Endothelial cell of umbilical vein (primary cell): ENCODE results near the gene GTF3C5.

Experiments
- EZH2 ChIP-seq: IDR thresholded peaks from 2 replicates; pipeline ENCODE4 v1.6.1; 2012; ENCODE audit warnings: borderline replicate concordance, low read depth, mild to moderate bottlenecking, moderate library complexity, low read length, inconsistent platforms; ENCODE audit not compliant: severe bottlenecking
- POLR2AphosphoS5 ChIP-seq: IDR thresholded peaks from 2 replicates; pipeline ENCODE4 v1.6.1; 2012; ENCODE audit warnings: low read depth, mild to moderate bottlenecking, control low read depth, low read length, moderate library complexity; ENCODE audit not compliant: insufficient read depth
- TF ChIP-seq, protein P1 (sequence below), 2 donors: IDR thresholded peaks; 1 replicate in 1 of 2; 2 replicates in 1 of 2; pipeline ENCODE4 v1.5.1; 2011; ENCODE audit warnings: low read length in 2 of 2, mild to moderate bottlenecking in 2 of 2, moderate library complexity in 2 of 2, control low read depth in 1 of 2, inconsistent platforms in 1 of 2, low read depth in 1 of 2; ENCODE audit not compliant: insufficient read depth in 1 of 2; ENCODE audit errors: extremely low read depth in 1 of 2
- TF ChIP-seq, protein P2 (sequence below): IDR thresholded peaks from 2 replicates; pipeline ENCODE4 v1.6.1; 2011; ENCODE audit not compliant: insufficient read depth, insufficient read length

DNA sequence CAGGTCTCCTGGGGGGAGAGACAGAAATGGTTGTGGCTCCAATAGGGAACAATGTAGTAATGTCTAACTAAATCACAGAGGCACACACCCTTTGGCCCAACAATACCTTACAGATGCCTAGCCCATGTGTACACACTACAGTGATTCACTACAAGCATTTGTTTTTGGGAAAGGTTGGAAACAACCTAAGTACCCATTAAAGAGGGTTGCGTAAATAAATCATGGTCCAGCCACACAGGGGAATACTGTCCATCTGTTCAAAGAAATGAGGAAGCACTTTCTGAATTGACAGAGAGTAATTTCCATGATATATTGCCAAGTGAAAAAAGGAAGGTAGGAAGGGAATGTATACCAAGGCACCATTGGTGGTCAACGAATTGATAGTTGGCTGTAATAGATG, 22.0 kb upstream of the GTF3C5 start:
- TF ChIP-seq, protein P1, sequence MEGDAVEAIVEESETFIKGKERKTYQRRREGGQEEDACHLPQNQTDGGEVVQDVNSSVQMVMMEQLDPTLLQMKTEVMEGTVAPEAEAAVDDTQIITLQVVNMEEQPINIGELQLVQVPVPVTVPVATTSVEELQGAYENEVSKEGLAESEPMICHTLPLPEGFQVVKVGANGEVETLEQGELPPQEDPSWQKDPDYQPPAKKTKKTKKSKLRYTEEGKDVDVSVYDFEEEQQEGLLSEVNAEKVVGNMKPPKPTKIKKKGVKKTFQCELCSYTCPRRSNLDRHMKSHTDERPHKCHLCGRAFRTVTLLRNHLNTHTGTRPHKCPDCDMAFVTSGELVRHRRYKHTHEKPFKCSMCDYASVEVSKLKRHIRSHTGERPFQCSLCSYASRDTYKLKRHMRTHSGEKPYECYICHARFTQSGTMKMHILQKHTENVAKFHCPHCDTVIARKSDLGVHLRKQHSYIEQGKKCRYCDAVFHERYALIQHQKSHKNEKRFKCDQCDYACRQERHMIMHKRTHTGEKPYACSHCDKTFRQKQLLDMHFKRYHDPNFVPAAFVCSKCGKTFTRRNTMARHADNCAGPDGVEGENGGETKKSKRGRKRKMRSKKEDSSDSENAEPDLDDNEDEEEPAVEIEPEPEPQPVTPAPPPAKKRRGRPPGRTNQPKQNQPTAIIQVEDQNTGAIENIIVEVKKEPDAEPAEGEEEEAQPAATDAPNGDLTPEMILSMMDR (IDR thresholded peaks at IDR 0.05; ENCODE audit: extremely low read depth in 1 of 2, insufficient read depth in 1 of 2, low read depth in 1 of 2, low read length in 2 of 2) = no peak
- TF ChIP-seq EZH2 (no peak), POLR2AphosphoS5 (no peak)
- TF ChIP-seq, protein P2, sequence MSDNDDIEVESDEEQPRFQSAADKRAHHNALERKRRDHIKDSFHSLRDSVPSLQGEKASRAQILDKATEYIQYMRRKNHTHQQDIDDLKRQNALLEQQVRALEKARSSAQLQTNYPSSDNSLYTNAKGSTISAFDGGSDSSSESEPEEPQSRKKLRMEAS = no peak
